PC-9 (cell line): ENCODE measurements around the gene ACBD4. TPM values are rescaled to one million over a fixed set of nuclear protein-coding genes. Genes with fewer than 3 reads are reported as not detected.

ENCODE experiments used
- BruUV-seq: library from RNA; stranded (reverse); fragments of 400-500 nt; replicated peaks from 2 replicates; lab custom pipeline; 2021; lab: Mats Ljungman, UMichigan
- CTCF ChIA-PET: fragments of 300-600 bp; sonication (Branson Sonifier 250); formaldehyde crosslinking; loops from one replicate; lab custom pipeline; 2022; ENCODE audit warnings: antibody characterized with exemption; lab: Charles Lee
- POLR2A ChIA-PET: fragments of 300-600 bp; sonication (Branson Sonifier 250); formaldehyde crosslinking; loops from one replicate; lab custom pipeline; 2022; ENCODE audit warnings: antibody characterized with exemption; ENCODE audit not compliant: unreplicated experiment; lab: Charles Lee
- DNase-seq, 2 experiments: peaks; one replicate each; pipeline versions ENCODE4 v3.0.0 to v3.0.0-alpha.2; 2015 to 2022; ENCODE audit warnings: mixed read lengths in 1 of 2
- H2AFZ ChIP-seq: fragments of 200-600 bp; sonication (generic); 2 replicates; pipeline ENCODE4 v1.8.1; 2017; ENCODE audit warnings: antibody characterized with exemption
- H3F3A ChIP-seq: fragments of 200-600 bp; sonication (generic); 2 replicates; pipeline ENCODE4 v1.8.1; 2017; ENCODE audit warnings: antibody characterized with exemption, mild to moderate bottlenecking, low read depth; ENCODE audit not compliant: insufficient read depth
- H3K27ac ChIP-seq: fragments of 200-600 bp; sonication (generic); 2 replicates; pipeline ENCODE4 v1.6.1; 2016; ENCODE audit warnings: mixed run types
- H3K27me3 ChIP-seq: fragments of 200-600 bp; sonication (generic); 2 replicates; pipeline ENCODE4 v1.6.1; 2016; ENCODE audit warnings: low read depth, mixed run types; ENCODE audit not compliant: insufficient read depth
- H3K36me3 ChIP-seq: fragments of 200-600 bp; sonication (generic); 2 replicates; pipeline ENCODE4 v1.6.1; 2016; ENCODE audit warnings: low read depth, mixed run types
- H3K4me1 ChIP-seq: fragments of 200-600 bp; sonication (generic); replicated peaks from 2 replicates; pipeline ENCODE4 v1.6.1; 2016; ENCODE audit warnings: mixed run types; ENCODE audit not compliant: insufficient read depth
- H3K4me2 ChIP-seq: fragments of 200-600 bp; sonication (generic); 2 replicates; pipeline ENCODE4 v1.6.1; 2017; ENCODE audit warnings: mixed run types
- H3K4me3 ChIP-seq: fragments of 200-600 bp; sonication (generic); 2 replicates; pipeline ENCODE4 v1.6.1; 2016; ENCODE audit warnings: mixed run types
- H3K79me2 ChIP-seq: fragments of 200-600 bp; sonication (generic); 2 replicates; pipeline ENCODE4 v1.6.1; 2017; ENCODE audit warnings: low read depth, mixed run types
- H3K9me2 ChIP-seq: fragments of 200-600 bp; sonication (generic); 2 replicates; pipeline ENCODE4 v1.8.1; 2017; ENCODE audit warnings: mild to moderate bottlenecking; ENCODE audit not compliant: insufficient read depth
- H3K9me3 ChIP-seq: fragments of 200-600 bp; sonication (generic); 2 replicates; pipeline ENCODE4 v1.8.1; 2016; ENCODE audit warnings: low read depth; ENCODE audit not compliant: insufficient read depth
- H4K20me1 ChIP-seq: fragments of 200-600 bp; sonication (generic); 2 replicates; pipeline ENCODE4 v1.8.1; 2017; ENCODE audit not compliant: insufficient read depth
- CTCF ChIP-seq: fragments of 200-600 bp; sonication (generic); conservative IDR thresholded peaks from 2 replicates; pipeline ENCODE4 v1.6.1; 2017; ENCODE audit warnings: mixed run types, antibody characterized with exemption, mild to moderate bottlenecking, moderate library complexity
- EZH2 ChIP-seq: fragments of 200-600 bp; sonication (generic); IDR thresholded peaks from 2 replicates; pipeline ENCODE4 v1.8.0; 2017; ENCODE audit warnings: antibody characterized with exemption, low read depth
- intact Hi-C: fragments of 100-400 bp; cut with micrococcal nuclease; formaldehyde crosslinking; loops from one replicate; pipeline ENCODE4 v1.10.0; 2022; ENCODE audit not compliant: unreplicated experiment
- total RNA-seq: library from RNA; stranded (reverse); gene quantifications from 2 replicates; pipeline ENCODE4 v1.2.3, GENCODE V29; 2021

ACBD4 gene
- total RNA-seq, 1 experiment from 2014 or later, result 14.6 TPM

GRCh38 chr17:45125509-45125908 is 10.0 kb upstream of the ACBD4 start:
- H4K20me1 ChIP-seq, result no peaks in the 10 kb centered on the region
- H3K36me3 ChIP-seq, result no peaks in the 10 kb centered on the region
- ChIA-PET CTCF (interaction anchor here (0.6 kb wide), 1 partner anchor 76 kb away, joined by 4 read pairs; no protein-coding TSS in a partner anchor), POLR2A (no interaction called here)
- H3K4me1 ChIP-seq, result peaks cover 75% of the 10 kb centered on the region
- H3K4me3 ChIP-seq, result no peak overlapping the region
- no peak for DNase-seq
- peak overlapping the region; percentile 65 for H3K27ac ChIP-seq
- BruUV-seq, result no TSS peak
- no peak overlapping the region for H3K4me2 ChIP-seq
- H3K79me2 ChIP-seq, result peaks cover 32% of the 10 kb centered on the region
- TF ChIP-seq CTCF (no peak), EZH2 (no peak)
- no peaks in the 10 kb centered on the region for H3K27me3 ChIP-seq
- no peaks in the 10 kb centered on the region for H3K9me3 ChIP-seq
- H3F3A ChIP-seq, result peaks cover 48% of the 10 kb centered on the region
- H2AFZ ChIP-seq, result no peak overlapping the region
- no peaks in the 10 kb centered on the region for H3K9me2 ChIP-seq
- intact Hi-C loops, result loop anchor here (2.0 kb wide), 1 partner anchor 33 kb away; no protein-coding TSS in a partner anchor

GRCh38 chr17:45127207-45127547 is 8.3 kb upstream of the ACBD4 start:
- ChIA-PET CTCF (interaction anchor here (0.5 to 0.6 kb wide), 3 partner anchors 71 to 1426 kb away, joined by 3 to 5 read pairs (median 4); no protein-coding TSS in a partner anchor), POLR2A (no interaction called here)
- Histone ChIP-seq H3K27ac (no peak overlapping the region), H3K4me1 (peaks cover 84% of the 10 kb centered on the region), H3K36me3 (no peaks in the 10 kb centered on the region), H3K27me3 (no peaks in the 10 kb centered on the region), H3K9me2 (no peaks in the 10 kb centered on the region), H4K20me1 (no peaks in the 10 kb centered on the region), H3K4me2 (0 out of 2 replicates have a peak overlapping the region, but pooled peaks have one; percentile 26), H3K4me3 (no peak overlapping the region), H3K79me2 (peaks cover 41% of the 10 kb centered on the region), H3K9me3 (no peaks in the 10 kb centered on the region), H3F3A (peaks cover 61% of the 10 kb centered on the region), H2AFZ (no peak overlapping the region)
- no TSS peak for BruUV-seq
- intact Hi-C loops, result no loop called here
- TF ChIP-seq CTCF (no peak), EZH2 (no peak)
- DNase-seq, result no peak

GRCh38 chr17:45127548-45128300 is 7.8 kb upstream of the ACBD4 start:
- Histone ChIP-seq H3K4me3 (no peak overlapping the region), H3K4me1 (peaks cover 79% of the 10 kb centered on the region), H3K27me3 (no peaks in the 10 kb centered on the region), H3K9me2 (no peaks in the 10 kb centered on the region), H3K4me2 (peak overlapping the region; percentile 26; the same call in 1 of the 2 replicates), H3K27ac (no peak overlapping the region), H3K36me3 (no peaks in the 10 kb centered on the region), H4K20me1 (no peaks in the 10 kb centered on the region), H3F3A (peaks cover 60% of the 10 kb centered on the region), H3K9me3 (no peaks in the 10 kb centered on the region), H2AFZ (no peak overlapping the region), H3K79me2 (peaks cover 41% of the 10 kb centered on the region)
- intact Hi-C loops, result no loop called here
- no peak for TF ChIP-seq CTCF
- TF ChIP-seq EZH2, result no peak
- peak in 1 of 2 experiments; percentile 40 for DNase-seq
- POLR2A ChIA-PET, result interaction anchor here (0.6 kb wide), 1 partner anchor 35 kb away, joined by 4 read pairs; no protein-coding TSS in a partner anchor
- BruUV-seq, result no TSS peak
- CTCF ChIA-PET, result interaction anchor here (0.5 to 0.6 kb wide), 3 partner anchors 72 to 1426 kb away, joined by 3 to 5 read pairs (median 4); no protein-coding TSS in a partner anchor
